ENCODE results near the gene OR56A5. TPM values are rescaled to one million over a fixed set of nuclear protein-coding genes. Genes with fewer than 3 reads are reported as not detected.

The OR56A5 gene
- total RNA-seq, 2 donors from 2014 or later = not detected

- no peak within 1 kb of the TSS for H3K9ac ChIP-seq (ENCODE audit: extremely low read depth, low read length, poor library complexity, severe bottlenecking)
- H3K9me3 Mint-ChIP-seq = no peaks in the 10 kb centered on the region
- no peak for TF ChIP-seq CTCF (conservative IDR thresholded peaks at IDR 0.05)
- H3K27ac ChIP-seq (ENCODE audit: low read depth, low read length) = no peak within 1 kb of the TSS
- DNase-seq = no peak
- peaks cover 47% of the 10 kb centered on the region for H3K27me3 ChIP-seq (ENCODE audit: control insufficient read depth, insufficient read depth, low read length, poor library complexity, severe bottlenecking)
- H3K36me3 ChIP-seq (ENCODE audit: control insufficient read depth, insufficient read depth, low read length) = no peaks in the 10 kb centered on the region
- no peaks in the 10 kb centered on the region for H3K4me1 ChIP-seq (ENCODE audit: control insufficient read depth, insufficient read depth, low read length)
- H3K36me3 Mint-ChIP-seq (ENCODE audit: low read depth) = no peaks in the 10 kb centered on the region
- H3K27me3 Mint-ChIP-seq (ENCODE audit: insufficient read depth) = peaks cover 44% of the 10 kb centered on the region
- no peak within 1 kb of the TSS for H3K4me3 ChIP-seq (ENCODE audit: low read length)
- no peaks in the 10 kb centered on the region for H3K9me3 ChIP-seq (ENCODE audit: control insufficient read depth, low read length)
- H3K27ac Mint-ChIP-seq = no peak within 1 kb of the TSS
- H3K4me1 Mint-ChIP-seq = peaks cover 2% of the 10 kb centered on the region
- no peak within 1 kb of the TSS for H3K4me3 Mint-ChIP-seq
Measured at GRCh38 chr11:6006846-6007245, 38.6 kb upstream of the OR56A5 start, which contains the start of gene OR56A4. Gene OR56A4, minus strand, starts transcription at chr11:6006946. Its CDS starts 3,954 bp downstream, at chr11:6002992.

- Mint-ChIP-seq H3K36me3 (ENCODE audit: low read depth) (no peaks in the 10 kb centered on the region), H3K9me3 (no peaks in the 10 kb centered on the region), H3K4me1 (peaks cover 2% of the 10 kb centered on the region), H3K4me3 (no peak overlapping the region), H3K27ac (no peak overlapping the region), H3K27me3 (ENCODE audit: insufficient read depth) (peaks cover 46% of the 10 kb centered on the region)
- H3K27me3 ChIP-seq (ENCODE audit: control insufficient read depth, insufficient read depth, low read length, poor library complexity, severe bottlenecking) = peaks cover 52% of the 10 kb centered on the region
- no peak overlapping the region for H3K9ac ChIP-seq (ENCODE audit: extremely low read depth, low read length, poor library complexity, severe bottlenecking)
- H3K4me3 ChIP-seq (ENCODE audit: low read length) = no peak overlapping the region
- DNase-seq = no peak
- no peaks in the 10 kb centered on the region for H3K36me3 ChIP-seq (ENCODE audit: control insufficient read depth, insufficient read depth, low read length)
- no peaks in the 10 kb centered on the region for H3K9me3 ChIP-seq (ENCODE audit: control insufficient read depth, low read length)
- no peaks in the 10 kb centered on the region for H3K4me1 ChIP-seq (ENCODE audit: control insufficient read depth, insufficient read depth, low read length)
- no peak overlapping the region for H3K27ac ChIP-seq (ENCODE audit: low read depth, low read length)
- TF ChIP-seq CTCF (conservative IDR thresholded peaks at IDR 0.05) = no peak
Measured at GRCh38 chr11:6006395-6006794, 38.1 kb upstream of the OR56A5 start.

- no peak overlapping the region for H3K4me3 ChIP-seq (ENCODE audit: low read length)
- H3K27me3 Mint-ChIP-seq (ENCODE audit: insufficient read depth) = peaks cover 50% of the 10 kb centered on the region
- H3K27ac ChIP-seq (ENCODE audit: low read depth, low read length) = no peak overlapping the region
- no peak for DNase-seq
- H3K9me3 Mint-ChIP-seq = no peaks in the 10 kb centered on the region
- no peak overlapping the region for H3K4me3 Mint-ChIP-seq
- H3K27ac Mint-ChIP-seq = no peak overlapping the region
- no peaks in the 10 kb centered on the region for H3K4me1 ChIP-seq (ENCODE audit: control insufficient read depth, insufficient read depth, low read length)
- TF ChIP-seq CTCF (conservative IDR thresholded peaks at IDR 0.05) = no peak
- H3K36me3 Mint-ChIP-seq (ENCODE audit: low read depth) = no peaks in the 10 kb centered on the region
- peaks cover 2% of the 10 kb centered on the region for H3K4me1 Mint-ChIP-seq
- no peaks in the 10 kb centered on the region for H3K36me3 ChIP-seq (ENCODE audit: control insufficient read depth, insufficient read depth, low read length)
- H3K9me3 ChIP-seq (ENCODE audit: control insufficient read depth, low read length) = no peaks in the 10 kb centered on the region
- WGBS, 2 experiments (ENCODE audit: insufficient coverage in 1 of 2, insufficient read length in 1 of 2) = 94 to 96% methylated on average over 5 of the region's 7 CpGs
- no peak overlapping the region for H3K9ac ChIP-seq (ENCODE audit: extremely low read depth, low read length, poor library complexity, severe bottlenecking)
- H3K27me3 ChIP-seq (ENCODE audit: control insufficient read depth, insufficient read depth, low read length, poor library complexity, severe bottlenecking) = peaks cover 51% of the 10 kb centered on the region
Measured at GRCh38 chr11:6002202-6002699, 34.0 kb upstream of the OR56A5 start.
